B cell (primary cell): ENCODE data around the gene INTS3. TPM values are rescaled to one million over a fixed set of nuclear protein-coding genes. Genes with fewer than 3 reads are reported as not detected.

Experiments used
- ATAC-seq: fragments of 200-7000 bp; cut with Tn5 transposase; one replicate; pipeline ENCODE4 v1.10.0; 2021; ENCODE audit warnings: low read depth, mild to moderate bottlenecking, moderate number of reproducible peaks, moderate library complexity
- CTCF ChIA-PET: fragments of 350-600 bp; sonication (Branson Sonifier 250); formaldehyde crosslinking; loops from one replicate; lab custom pipeline; 2021; ENCODE audit warnings: antibody characterized with exemption, inconsistent platforms; lab: Charles Lee
- POLR2A ChIA-PET: fragments of 350-600 bp; sonication (Branson Sonifier 250); formaldehyde crosslinking; loops from one replicate; lab custom pipeline; 2021; ENCODE audit warnings: antibody characterized with exemption; lab: Charles Lee
- DNase-seq: peaks from one replicate; pipeline ENCODE4 v3.0.0; 2013
- H2AFZ ChIP-seq: 2 replicates; pipeline ENCODE4 v1.6.1; 2012; ENCODE audit warnings: mild to moderate bottlenecking, low read depth, low read length; ENCODE audit not compliant: insufficient read depth, poor library complexity, severe bottlenecking
- H3K27ac ChIP-seq, 2 donors: 1 replicate in 1 of 2; 2 replicates in 1 of 2; pipeline ENCODE4 v1.5.1; 2012 to 2013; ENCODE audit warnings: low read length in 2 of 2, mild to moderate bottlenecking in 2 of 2, moderate library complexity in 1 of 2
- H3K27me3 ChIP-seq, 4 experiments: fragments of 200-600 bp in 1 of 4; sonication (generic) in 1 of 4; replicated peaks in 1 of 4; 1 replicate in 2 of 4; 2 replicates in 2 of 4; pipeline versions ENCODE4 v1.6.1 to v1.7.0; 2013 to 2016; ENCODE audit warnings: low read length in 3 of 4, mild to moderate bottlenecking in 2 of 4, mixed read lengths in 1 of 4, moderate library complexity in 1 of 4; ENCODE audit not compliant: insufficient read depth in 4 of 4, control insufficient read depth in 3 of 4; ENCODE audit errors: control extremely low read depth in 1 of 4
- H3K36me3 ChIP-seq, 2 experiments: replicated peaks in 1 of 2; 1 replicate in 1 of 2; 2 replicates in 1 of 2; pipeline versions ENCODE4 v1.6.1 to v1.7.1; 2013; ENCODE audit warnings: low read length in 1 of 2; ENCODE audit not compliant: insufficient read depth in 2 of 2, control insufficient read depth in 1 of 2; ENCODE audit errors: control extremely low read depth in 1 of 2, extremely low read depth in 1 of 2
- H3K4me1 ChIP-seq, 2 donors: fragments of 200-600 bp in 1 of 2; sonication (generic) in 1 of 2; 1 replicate in 1 of 2; 2 replicates in 1 of 2; pipeline versions ENCODE4 v1.5.1 to v1.6.1; 2013 to 2017; ENCODE audit warnings: low read length in 2 of 2; ENCODE audit not compliant: control insufficient read depth in 2 of 2, insufficient read depth in 2 of 2
- H3K4me2 ChIP-seq: replicated peaks from 2 replicates; pipeline ENCODE3; 2012; ENCODE audit warnings: mild to moderate bottlenecking, low read depth, low read length; ENCODE audit not compliant: poor library complexity, severe bottlenecking
- H3K4me3 ChIP-seq, 5 experiments: fragments of 200-600 bp in 1 of 5; sonication (generic) in 1 of 5; 1 replicate in 3 of 5; 2 replicates in 2 of 5; pipeline versions ENCODE4 v1.5.1 to v1.7.0; 2011 to 2016; ENCODE audit warnings: low read length in 4 of 5, mild to moderate bottlenecking in 4 of 5, low read depth in 2 of 5, control low read depth in 1 of 5, moderate library complexity in 1 of 5; ENCODE audit not compliant: insufficient read depth in 1 of 5; ENCODE audit errors: control extremely low read depth in 1 of 5, extremely low read depth in 1 of 5
- H3K79me2 ChIP-seq: fragments of 200-600 bp; sonication (generic); one replicate; pipeline ENCODE4 v1.6.0; 2016; ENCODE audit warnings: low read length; ENCODE audit not compliant: control insufficient read depth, insufficient read depth
- H3K9ac ChIP-seq: fragments of 200-600 bp; sonication (generic); 2 replicates; pipeline ENCODE4 v1.6.1; 2017; ENCODE audit warnings: mild to moderate bottlenecking, low read length, moderate library complexity
- H3K9me3 ChIP-seq, 3 donors: one replicate each; pipeline versions ENCODE4 v1.6.1 to v1.7.1; 2013; ENCODE audit warnings: low read length in 2 of 3; ENCODE audit not compliant: control insufficient read depth in 2 of 3, insufficient read depth in 1 of 3; ENCODE audit errors: control extremely low read depth in 1 of 3
- H4K20me1 ChIP-seq: 2 replicates; pipeline ENCODE4 v1.6.0; 2012; ENCODE audit warnings: mild to moderate bottlenecking, low read length; ENCODE audit not compliant: insufficient read depth, control insufficient read depth, poor library complexity, severe bottlenecking
- H3K27ac Mint-ChIP-seq: one replicate; pipeline ENCODE4 v1.8.0; 2021; ENCODE audit warnings: mixed read lengths
- H3K27me3 Mint-ChIP-seq: one replicate; pipeline ENCODE4 v1.8.0; 2021; ENCODE audit warnings: mixed read lengths
- H3K4me1 Mint-ChIP-seq: one replicate; pipeline ENCODE4 v1.8.0; 2021; ENCODE audit warnings: mixed read lengths
- H3K4me3 Mint-ChIP-seq: one replicate; pipeline ENCODE4 v1.8.0; 2021; ENCODE audit warnings: mixed read lengths
- H3K9me3 Mint-ChIP-seq: one replicate; pipeline ENCODE4 v1.8.0; 2022; ENCODE audit warnings: mixed read lengths; ENCODE audit not compliant: insufficient read depth
- CTCF ChIP-seq: fragments of 200-600 bp; IDR thresholded peaks from one replicate; pipeline ENCODE4 v1.8.0; 2022; ENCODE audit warnings: antibody characterized with exemption, mild to moderate bottlenecking
- EZH2 ChIP-seq: IDR thresholded peaks from 2 replicates; pipeline ENCODE4 v1.6.1; 2012; ENCODE audit warnings: borderline replicate concordance, low read depth, mild to moderate bottlenecking, moderate library complexity, low read length; ENCODE audit not compliant: insufficient read depth, poor library complexity, severe bottlenecking
- WGBS: methylation state at CpG from one replicate; pipeline ENCODE4 v1.1.5; 2013; ENCODE audit warnings: missing lambda C conversion rate; ENCODE audit not compliant: insufficient coverage; 5-methylcytosine and 5-hydroxymethylcytosine counted together
- intact Hi-C: fragments of 100-400 bp; cut with micrococcal nuclease; formaldehyde crosslinking; loops from one replicate; pipeline ENCODE4 v1.10.0; 2022
- polyA plus RNA-seq: library from polyadenylated mRNA; depleted of rRNA; stranded (reverse); fragments of >200 nt; gene quantifications from 2 replicates; pipeline ENCODE4 v1.2.3, GENCODE V29; 2012
- total RNA-seq, 2 donors: library from RNA; stranded (reverse); fragments of 120-200 nt in 1 of 2; gene quantifications; 1 replicate in 1 of 2; 2 replicates in 1 of 2; pipeline versions ENCODE4 v1.2.3 to v1.2.4, GENCODE V29; 2013 to 2022

Gene INTS3
- total and polyA plus RNA-seq, 2 donors (not counting 1 experiment from before 2014, with no cell fraction given): 69.1 to 84.1 TPM

DNA sequence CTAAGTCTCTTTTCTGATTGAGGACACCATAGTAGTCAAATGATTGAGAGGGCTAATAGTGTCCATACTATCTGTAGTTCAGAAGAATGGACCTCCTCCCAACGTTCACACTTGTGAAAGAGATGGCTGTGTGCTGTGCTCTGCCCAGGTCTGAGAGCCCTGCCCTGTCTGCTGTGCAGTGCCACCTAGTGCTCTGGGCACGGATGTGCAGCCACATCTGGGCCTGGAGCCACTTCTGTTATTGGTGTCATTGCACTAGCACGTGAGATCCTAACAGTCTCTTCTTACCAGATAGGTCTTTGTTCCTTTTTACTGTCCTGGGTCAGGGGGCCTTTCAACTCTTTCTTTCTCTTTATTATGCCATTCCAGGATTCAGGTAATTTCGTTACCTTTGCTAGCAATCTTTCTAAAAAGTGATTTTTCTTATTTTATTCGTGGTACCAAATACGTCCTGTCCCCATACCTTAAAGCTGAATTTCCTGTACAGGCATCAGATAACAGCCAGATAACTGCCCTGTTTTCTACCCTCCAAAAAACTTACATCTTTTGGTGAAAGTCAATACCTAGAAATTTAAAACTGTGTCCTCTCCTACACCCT, 21.7 kb downstream of the INTS3 start:
- H3K27me3 Mint-ChIP-seq: no peaks in the 10 kb centered on the region
- H3K4me1 ChIP-seq: peaks cover 0 to 5% of the 10 kb centered on the region in 2 donors
- no peaks in the 10 kb centered on the region for H3K9me3 Mint-ChIP-seq
- H3K9me3 ChIP-seq: no peaks in the 10 kb centered on the region
- no peak overlapping the region for H3K27ac Mint-ChIP-seq
- H3K79me2 ChIP-seq: no peaks in the 10 kb centered on the region
- H3K4me3 ChIP-seq: no peak overlapping the region
- intact Hi-C loops: loop anchor here (1.0 to 2.0 kb wide), 6 partner anchors 21 to 237 kb away; partner anchors contain the start of genes INTS3, RAB13 and SLC27A3
- 54% methylated on average over 6 of the region's 6 CpGs for WGBS
- H3K4me3 Mint-ChIP-seq: no peak overlapping the region
- TF ChIP-seq CTCF (peak; percentile 91), EZH2 (no peak)
- H3K4me2 ChIP-seq: no peak overlapping the region
- DNase-seq (peak; percentile 86), ATAC-seq (peak; percentile 100)
- H3K9ac ChIP-seq: no peak overlapping the region
- no peak overlapping the region for H3K27ac ChIP-seq
- no peak overlapping the region for H2AFZ ChIP-seq
- H3K36me3 ChIP-seq: peaks cover 13 to 88% of the 10 kb centered on the region in 2 experiments
- ChIA-PET POLR2A (interaction anchor here (0.6 kb wide), 1 partner anchor 179 kb away, joined by 9 read pairs; no protein-coding TSS in a partner anchor), CTCF (interaction anchor here (1.2 to 6.7 kb wide), 7 partner anchors 17 to 239 kb away, joined by 4 to 54 read pairs (median 7); partner anchors contain the start of genes CHTOP and NPR1)
- H4K20me1 ChIP-seq: no peaks in the 10 kb centered on the region
- H3K27me3 ChIP-seq: no peaks in the 10 kb centered on the region
- peaks cover 6% of the 10 kb centered on the region for H3K4me1 Mint-ChIP-seq
